Measurements from ENCODE around the gene LRP1B.

DNA sequence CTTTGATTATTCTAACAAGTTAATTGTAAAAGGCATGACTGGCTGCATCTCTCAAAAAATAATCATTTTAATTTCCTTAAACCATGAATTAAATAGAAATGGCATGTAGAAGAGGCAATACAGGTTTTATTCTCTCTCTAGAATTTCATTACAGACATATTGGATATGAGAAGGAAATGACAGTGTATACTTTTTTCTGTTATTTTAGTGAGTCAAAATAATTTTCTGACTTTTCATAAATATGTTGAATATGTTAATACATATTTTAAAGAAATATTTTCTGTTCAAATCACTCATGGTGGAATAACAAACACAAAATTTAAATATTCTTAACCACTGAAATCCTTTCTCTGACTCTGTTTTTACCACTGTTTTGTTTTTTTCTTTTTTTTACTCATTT is 510.4 kb downstream of the LRP1B start:
- TF ChIP-seq, protein P1, sequence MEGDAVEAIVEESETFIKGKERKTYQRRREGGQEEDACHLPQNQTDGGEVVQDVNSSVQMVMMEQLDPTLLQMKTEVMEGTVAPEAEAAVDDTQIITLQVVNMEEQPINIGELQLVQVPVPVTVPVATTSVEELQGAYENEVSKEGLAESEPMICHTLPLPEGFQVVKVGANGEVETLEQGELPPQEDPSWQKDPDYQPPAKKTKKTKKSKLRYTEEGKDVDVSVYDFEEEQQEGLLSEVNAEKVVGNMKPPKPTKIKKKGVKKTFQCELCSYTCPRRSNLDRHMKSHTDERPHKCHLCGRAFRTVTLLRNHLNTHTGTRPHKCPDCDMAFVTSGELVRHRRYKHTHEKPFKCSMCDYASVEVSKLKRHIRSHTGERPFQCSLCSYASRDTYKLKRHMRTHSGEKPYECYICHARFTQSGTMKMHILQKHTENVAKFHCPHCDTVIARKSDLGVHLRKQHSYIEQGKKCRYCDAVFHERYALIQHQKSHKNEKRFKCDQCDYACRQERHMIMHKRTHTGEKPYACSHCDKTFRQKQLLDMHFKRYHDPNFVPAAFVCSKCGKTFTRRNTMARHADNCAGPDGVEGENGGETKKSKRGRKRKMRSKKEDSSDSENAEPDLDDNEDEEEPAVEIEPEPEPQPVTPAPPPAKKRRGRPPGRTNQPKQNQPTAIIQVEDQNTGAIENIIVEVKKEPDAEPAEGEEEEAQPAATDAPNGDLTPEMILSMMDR (IDR thresholded peaks at IDR 0.05; ENCODE audit: low read depth, low read length, poor library complexity, severe bottlenecking), result no peak
- TF ChIP-seq EZH2phosphoT487 (IDR thresholded peaks at IDR 0.05; ENCODE audit: borderline replicate concordance, low read length), result no peak
